GM18498 (cell line): ENCODE measurements around the gene OR6C76.
"Not testable (repeated sequence)": the region's sequence is repeated elsewhere in the genome, so short reads cannot be mapped to it uniquely, and the experiment has no call there.

Experiments used
- ATAC-seq: cut with Tn5 transposase; IDR thresholded peaks from one replicate; pipeline ENCODE4 v1.9.1; 2021; ENCODE audit warnings: mild to moderate bottlenecking, moderate library complexity; ENCODE audit not compliant: unreplicated experiment

Gene OR6C76

DNA sequence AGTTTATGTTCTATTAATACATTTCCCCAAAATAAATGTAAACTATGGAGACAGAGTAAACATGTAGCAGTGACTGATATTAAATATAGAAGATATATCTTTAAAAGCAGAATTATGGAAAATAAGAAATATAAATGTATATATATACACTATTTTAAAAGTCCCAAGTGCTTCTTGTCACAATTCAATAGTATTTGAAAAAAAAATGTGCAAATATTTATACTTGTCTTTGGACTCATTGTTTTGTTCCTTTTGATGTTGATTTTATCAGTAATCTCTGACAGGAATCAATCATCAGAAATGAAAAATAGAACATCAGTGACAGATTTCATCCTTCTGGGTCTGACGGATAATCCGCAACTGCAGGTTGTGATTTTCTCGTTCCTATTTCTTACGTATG lies at the start of gene OR6C76:
Gene OR6C76 (plus strand): TSS at position 301 of the 400 bp plus-strand sequence. CDS start 0 bp downstream, at position 301.
- no peak for ATAC-seq

GRCh38 chr12:55385891-55386290 lies 40.2 kb upstream of the OR6C76 start:
- ATAC-seq: no peak

- no peak for ATAC-seq
These were observed 33.8 kb upstream of the OR6C76 start for GRCh38 chr12:55392032-55392795.

- no peak for ATAC-seq
These were observed 29.7 kb upstream of the OR6C76 start for GRCh38 chr12:55396326-55396725.

DNA sequence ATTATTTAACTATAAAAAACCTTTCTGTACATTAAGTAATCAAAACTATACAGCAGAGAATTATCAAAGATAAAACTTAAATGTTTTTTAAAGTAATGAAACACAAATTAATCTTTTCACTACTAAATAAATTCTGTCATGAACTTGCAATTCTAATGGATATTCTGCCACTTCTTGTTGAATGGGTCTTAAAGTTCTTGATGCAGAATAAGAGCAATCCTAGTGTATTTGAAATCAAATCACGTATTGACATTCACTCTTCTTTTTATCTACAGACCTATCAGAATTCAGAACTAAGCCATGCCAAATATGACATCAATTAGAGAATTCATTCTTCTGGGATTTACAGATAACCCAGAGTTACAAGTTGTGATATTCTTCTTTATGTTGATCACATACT lies 25.8 kb upstream of the OR6C76 start, which contains the start of gene OR6C65:
Gene OR6C65 (plus strand): TSS at position 301 of the 400 bp plus-strand sequence. CDS start 0 bp downstream, at position 301.
- ATAC-seq: no peak

DNA sequence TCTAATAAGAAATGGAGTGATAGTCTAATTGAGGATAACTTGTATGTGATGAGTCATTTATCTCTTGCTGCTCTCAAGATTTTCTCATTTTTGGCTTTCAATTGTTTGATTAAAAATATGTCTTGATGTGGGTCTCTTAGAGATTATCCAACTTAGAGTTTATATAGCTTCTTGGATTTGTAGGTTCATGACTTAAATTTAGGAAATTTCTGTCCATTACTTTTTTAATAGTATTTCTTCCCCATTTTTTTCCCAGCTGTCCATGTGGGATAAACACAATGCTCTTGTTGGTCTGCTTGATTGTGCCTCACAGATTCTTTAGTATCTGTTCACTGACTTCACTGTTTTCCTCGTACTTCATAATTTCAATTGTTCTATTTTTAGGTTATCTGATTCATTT lies 18.2 kb upstream of the OR6C76 start:
- no peak for ATAC-seq

- not testable (repeated sequence) for ATAC-seq
These were observed 16.9 kb upstream of the OR6C76 start for GRCh38 chr12:55409133-55409532.

DNA sequence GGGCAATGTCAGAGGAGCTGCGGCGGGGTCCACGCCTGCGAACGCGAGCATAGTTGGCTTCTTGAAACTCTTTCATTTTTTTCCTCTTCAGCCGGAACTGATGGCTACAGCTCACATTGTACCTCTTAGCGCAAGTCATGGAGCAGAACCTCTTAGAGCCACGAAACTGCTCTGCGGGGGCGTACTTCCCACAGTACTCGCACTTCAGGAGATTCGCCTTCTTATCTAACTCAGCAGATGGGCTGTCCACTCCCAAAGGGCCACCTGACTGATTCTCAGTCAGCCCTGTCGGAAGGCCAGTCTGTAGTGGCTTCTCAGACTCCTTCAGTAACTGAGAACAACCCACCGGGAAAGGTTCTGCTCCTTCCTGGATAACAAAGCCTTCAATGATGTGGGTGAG lies 13.9 kb upstream of the OR6C76 start:
- ATAC-seq: not testable (repeated sequence)

- ATAC-seq: not testable (repeated sequence)
These were observed 12.3 kb upstream of the OR6C76 start for GRCh38 chr12:55413498-55414388.

GRCh38 chr12:55414396-55414823 lies 11.6 kb upstream of the OR6C76 start:
- ATAC-seq: not testable (repeated sequence)

DNA sequence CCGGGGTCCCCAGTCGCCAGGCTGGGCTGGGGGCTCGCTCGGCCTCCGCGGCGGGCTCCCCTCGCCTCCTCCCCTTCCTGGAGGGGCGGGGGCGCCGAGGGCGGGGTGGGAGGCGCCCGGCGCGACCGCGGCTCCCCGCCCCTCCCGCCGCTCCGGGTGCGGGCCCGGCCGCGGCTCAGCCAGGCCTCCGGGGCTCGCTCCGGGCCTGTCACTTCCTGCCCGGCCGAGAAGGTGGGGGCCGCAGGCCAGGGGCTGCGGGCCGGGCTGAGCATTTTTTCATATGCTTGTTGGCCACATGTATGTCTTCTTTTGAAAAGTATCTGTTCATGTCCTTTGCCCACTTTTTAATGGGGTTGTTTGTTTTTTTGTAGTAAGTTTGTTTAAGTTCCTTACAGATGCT lies 11.2 kb upstream of the OR6C76 start:
- ATAC-seq: not testable (repeated sequence)

DNA sequence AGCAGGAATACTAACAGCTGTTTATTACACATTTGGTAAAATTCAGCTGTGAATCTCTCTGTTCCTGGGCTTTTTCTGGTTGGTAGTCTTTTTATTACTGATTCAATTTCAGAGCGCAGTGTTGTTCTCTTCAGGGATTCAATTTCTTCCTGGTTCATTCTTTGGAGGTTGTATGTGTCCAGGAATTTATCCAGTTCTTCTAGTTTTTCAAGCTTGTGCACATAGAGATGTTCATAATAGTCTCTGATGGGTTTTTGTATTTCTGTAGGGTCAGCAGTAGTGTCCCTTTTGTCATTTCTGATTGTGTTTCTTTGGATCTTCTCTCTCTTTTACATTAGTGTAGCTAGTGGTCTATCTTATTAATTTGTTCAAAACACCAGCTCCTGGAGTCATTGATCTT lies 9.1 kb upstream of the OR6C76 start:
- no peak for ATAC-seq

DNA sequence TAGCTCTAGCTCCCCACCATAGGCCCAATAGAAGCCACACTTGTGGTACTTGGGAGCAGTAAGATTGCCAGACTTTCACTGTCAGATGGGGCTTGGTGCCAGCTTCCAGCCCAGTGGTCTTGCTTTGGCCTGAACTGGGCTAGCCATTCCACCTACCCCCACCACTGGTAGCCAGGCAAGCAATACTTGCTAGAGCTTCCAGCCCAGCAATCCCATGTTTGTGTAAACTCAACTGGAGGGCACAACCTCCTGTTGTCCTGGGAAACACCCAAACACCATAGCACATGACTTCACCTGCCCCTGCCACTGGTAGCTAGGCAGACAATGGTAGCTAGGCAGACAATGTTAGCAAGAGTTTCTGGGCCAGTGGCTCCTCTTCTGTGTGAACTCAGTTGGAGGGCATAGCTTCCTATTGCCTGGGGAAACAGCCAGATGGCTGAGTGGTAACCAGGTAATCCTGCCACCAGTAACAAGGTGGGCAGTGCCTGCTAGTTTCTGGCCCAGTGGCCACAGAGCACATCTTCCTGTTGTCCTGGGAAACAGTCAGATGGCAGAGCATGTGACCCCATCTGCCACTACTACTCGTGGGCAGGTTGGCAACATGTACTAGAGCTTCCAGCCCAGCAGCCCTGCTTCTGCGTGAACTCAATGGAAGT lies 5.6 kb upstream of the OR6C76 start:
- ATAC-seq: no peak

DNA sequence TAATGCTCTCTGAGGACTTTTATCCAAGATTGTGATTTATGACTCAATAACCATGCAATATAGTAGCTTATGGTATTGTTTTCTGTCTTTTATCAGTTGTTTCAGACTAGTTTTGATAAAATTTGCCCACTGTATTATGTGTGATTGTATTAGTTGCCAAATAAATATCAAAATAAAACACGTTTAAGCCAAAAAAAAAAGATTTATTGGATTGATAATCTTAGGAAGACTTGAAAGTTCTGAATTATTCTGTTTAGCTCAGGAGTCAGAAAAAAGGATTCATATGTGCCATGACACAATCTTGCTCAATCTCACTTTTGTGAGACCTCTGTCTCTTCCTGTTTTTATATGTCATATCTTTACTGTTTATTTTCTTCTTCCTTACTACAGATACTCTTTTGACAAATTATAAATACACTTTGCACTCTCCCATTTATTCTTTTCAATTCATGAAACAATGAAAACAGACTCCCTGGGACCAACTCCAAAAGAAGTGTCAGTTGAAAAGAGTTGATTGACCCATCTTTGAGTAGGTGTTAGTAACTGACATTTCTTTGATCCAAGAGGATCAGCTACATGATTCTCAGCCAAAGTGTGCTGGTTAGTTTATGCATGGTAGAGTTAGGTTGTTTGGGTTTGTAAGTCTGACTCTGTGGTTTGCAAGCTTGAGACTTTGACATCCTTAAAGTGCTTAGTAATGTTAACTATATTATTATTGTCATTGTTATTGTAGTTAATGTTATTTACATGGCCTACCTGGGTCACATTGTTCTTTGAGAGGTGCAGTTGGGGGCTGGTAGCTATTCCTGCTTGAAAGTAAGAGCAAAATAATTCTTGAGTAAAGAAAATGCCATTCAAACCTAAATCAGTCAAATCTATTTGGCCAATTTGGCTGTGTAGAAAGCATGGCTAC lies 2.5 kb downstream of the OR6C76 start:
- no peak for ATAC-seq

DNA sequence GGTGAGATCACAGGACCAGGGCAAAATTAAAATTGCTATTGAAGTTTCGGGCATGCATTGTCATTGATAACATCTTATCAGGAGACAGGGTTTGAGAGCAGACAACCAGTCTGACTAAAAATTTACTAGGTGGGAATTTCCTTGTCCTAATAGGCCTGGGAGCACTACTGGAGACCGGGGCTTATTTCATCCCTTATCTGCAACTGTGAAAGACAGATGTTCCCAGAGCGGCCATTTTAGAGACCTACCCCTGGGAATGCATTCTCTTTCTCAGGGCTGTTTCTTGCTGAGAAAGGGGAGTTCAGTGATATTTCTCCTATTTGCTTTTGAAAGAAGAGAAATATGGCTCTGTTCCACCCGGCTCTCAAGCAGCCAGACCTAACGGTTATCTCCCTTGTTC lies 15.2 kb downstream of the OR6C76 start:
- ATAC-seq: not testable (repeated sequence)

- no peak for ATAC-seq
These were observed 17.7 kb downstream of the OR6C76 start, which contains the start of gene OR6C2 for GRCh38 chr12:55443776-55444175. Gene OR6C2, plus strand, starts transcription at chr12:55444076. Its CDS starts 8,138 bp downstream, at chr12:55452214.

- ATAC-seq: no peak
These were observed 19.3 kb downstream of the OR6C76 start for GRCh38 chr12:55445357-55445756.

DNA sequence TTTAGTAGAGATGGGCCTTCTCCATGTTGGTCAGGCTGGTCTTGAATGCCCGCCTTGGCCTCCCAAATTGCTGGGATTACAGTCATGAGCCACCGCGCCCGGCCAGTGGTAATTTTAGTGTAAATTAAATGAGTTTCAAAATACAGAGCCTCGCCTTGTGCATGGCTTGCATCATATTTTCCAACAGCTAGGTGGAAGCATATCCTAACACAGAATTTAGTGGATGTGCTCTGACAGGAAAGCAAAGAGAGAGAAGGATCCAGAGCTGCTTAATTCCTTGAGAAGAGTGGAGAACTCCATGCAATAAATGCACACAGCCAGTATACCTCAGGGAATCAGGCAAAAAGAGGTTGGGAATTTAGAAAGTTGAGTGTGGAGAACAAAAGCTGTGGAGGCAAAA lies 20.3 kb downstream of the OR6C76 start:
- no peak for ATAC-seq

GRCh38 chr12:55448825-55449224 lies 22.8 kb downstream of the OR6C76 start:
- no peak for ATAC-seq

DNA sequence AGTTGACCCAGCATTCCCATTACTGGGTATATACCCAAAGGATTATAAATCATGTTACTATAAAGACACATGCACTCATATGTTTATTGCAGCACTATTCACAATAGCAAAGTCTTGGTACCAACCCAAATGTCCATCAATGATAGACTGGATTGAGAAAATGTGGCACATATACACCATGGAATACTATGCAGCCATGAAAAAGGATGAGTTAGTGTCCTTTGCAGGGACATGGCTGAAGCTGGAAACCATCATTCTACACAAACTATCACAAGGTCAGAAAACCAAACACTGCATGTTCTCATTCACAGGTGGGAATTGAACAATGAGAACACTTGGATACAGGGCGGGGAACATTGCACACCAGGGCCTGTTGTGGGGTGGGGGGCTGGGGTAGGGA lies 38.9 kb downstream of the OR6C76 start:
- ATAC-seq: not testable (repeated sequence)
